ENCODE measurements around the gene USP5.
A peak's percentile ranks its signal among the peaks of the same experiment; 100 is the strongest.

USP5 gene

DNA sequence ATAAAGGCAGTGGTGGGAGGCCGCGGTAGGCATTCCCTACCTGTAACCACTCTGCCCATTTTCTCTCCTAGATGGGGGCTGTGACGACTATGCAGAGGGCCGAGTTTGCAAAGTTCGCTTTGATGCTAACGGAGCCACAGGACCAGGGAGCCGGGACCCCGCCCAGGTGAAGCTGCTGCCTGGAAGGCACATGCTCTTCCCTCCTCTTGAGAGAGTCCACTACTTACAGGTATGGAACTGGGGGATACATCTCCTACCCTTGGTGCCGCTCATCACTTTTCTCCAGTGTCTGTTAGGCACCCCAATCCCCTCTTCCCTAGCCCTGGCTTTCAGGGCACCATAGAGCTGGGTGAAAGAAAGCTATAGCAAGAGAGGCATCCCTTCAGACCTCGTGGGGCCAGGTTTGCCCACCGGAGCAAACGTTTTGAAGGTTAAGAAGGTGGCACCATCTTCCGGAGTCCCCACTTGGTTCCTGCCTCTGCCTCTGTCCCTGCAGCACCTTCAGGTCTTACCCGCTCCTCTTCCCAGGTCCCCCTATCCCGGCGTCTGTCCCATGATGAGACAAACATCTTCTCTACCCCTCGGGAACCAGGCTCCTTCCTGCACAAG lies 25.7 kb upstream of the USP5 start:
- no peak for DNase-seq

- DNase-seq = no peak
Observed at GRCh38 chr12:6826734-6827436, 25.1 kb upstream of the USP5 start.

DNA sequence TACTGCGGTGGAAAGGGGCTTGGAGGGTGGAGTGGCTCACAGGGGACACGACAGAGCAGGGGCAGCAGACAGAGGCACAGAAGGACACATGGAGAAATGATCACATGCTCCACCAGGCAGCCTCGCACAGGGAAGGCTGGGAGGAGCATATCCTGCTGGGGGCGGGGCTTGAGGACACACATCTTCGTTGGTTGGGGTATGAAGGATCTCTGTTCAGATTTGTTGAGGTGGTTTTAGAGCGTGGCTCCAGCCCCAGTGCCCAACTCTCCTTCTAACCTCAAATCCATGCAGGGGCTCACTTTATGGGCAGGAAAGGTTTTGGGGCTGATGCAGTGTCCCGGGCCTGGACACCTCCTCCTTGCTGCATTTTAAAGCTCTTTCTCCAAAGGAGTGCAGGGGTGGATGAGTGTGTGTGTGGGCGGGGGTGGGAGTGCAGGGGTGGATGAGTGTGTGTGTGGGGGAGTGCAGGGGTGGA lies 24.5 kb upstream of the USP5 start:
- DNase-seq = peak; percentile 78 to 85

DNA sequence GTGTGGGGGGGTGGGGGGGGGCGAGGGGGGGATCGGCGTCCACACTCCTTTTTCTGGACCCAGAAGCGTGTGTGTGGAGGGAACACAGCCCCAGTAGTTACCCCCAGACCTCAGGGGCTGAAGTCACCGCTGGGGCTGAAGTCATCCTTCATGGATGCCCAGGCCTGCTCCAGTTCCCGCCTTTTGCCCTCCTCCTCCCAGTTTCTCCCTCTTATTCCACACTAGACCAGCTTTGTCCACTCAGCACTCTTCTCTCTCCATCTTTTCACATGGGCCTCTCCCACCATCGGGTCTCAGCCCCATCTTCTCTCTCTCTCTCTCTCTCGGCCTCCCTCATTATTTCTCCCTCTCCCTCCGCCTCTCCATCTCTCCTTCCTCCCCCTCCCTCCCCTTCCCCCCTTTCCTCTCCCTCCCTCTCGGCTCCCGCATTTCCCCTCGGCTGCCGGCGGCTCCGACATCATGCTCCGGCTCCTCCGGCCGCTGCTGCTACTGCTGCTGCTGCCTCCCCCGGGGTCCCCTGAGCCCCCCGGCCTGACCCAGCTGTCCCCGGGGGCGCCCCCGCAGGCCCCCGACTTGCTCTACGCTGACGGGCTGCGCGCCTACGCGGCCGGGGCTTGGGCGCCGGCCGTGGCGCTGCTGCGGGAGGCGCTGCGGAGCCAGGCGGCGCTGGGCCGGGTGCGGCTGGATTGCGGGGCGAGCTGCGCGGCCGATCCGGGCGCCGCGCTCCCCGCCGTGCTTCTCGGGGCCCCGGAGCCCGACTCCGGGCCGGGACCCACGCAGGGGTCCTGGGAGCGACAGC lies 23.8 kb upstream of the USP5 start, which contains the start of gene P3H3:
P3H3 (plus strand) TSS at position 426 of the 799 bp plus-strand sequence; CDS start at position 460, 34 bp downstream.
- DNase-seq = peak in 1 of 2 experiments; percentile 29

GRCh38 chr12:6828781-6829535 lies 23.0 kb upstream of the USP5 start:
- no peak for DNase-seq

DNA sequence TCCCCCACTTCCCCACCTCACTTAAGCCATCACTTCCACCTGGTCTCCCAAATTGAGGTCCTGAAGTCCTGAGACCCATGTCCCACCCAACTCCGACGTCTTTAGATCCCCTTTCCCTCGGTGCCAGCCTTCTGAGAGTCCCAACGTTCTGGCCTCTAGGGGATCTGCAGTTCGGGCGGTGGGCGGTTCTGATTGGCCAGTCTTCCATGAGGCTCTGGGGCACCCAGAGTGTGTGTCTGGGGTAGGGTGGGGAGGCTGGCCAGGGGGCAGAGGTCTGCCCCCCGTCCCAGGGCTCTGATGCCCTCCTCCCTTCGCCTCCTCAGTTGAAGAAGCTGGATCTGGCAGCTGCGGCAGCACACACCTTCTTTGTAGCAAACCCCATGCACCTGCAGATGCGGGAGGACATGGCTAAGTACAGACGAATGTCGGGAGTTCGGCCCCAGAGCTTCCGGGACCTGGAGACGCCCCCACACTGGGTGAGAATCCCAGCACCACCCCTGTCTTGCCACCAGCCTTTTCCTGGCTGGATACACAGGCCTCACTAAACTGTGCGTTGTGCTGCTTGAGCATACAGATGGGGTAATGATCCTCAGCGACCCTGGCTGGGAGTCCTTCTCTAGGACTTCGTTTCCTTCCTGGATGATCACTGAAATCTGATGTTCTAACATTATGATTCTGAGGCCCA lies 22.3 kb upstream of the USP5 start:
- DNase-seq = no peak

DNA sequence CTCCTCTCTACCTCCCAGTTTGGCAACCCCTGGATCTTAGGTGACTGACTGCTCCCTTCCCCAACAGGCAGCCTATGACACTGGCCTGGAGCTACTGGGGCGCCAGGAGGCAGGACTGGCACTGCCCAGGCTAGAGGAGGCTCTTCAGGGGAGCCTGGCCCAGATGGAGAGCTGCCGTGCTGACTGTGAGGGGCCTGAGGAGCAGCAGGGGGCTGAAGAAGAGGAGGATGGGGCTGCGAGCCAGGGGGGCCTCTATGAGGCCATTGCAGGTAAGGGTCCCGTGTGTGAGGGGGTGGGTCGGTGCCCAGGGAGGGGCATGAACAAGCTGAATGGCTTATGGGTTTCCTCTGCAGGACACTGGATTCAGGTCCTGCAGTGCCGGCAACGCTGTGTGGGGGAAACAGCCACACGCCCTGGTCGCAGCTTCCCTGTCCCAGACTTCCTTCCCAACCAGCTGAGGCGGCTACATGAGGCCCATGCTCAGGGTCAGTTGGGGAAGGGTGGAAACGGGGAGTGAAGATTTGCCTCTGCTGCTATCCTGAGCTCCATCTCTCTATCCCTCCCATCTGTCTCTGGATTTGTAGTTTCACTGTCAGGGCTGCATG lies 21.6 kb upstream of the USP5 start:
- DNase-seq = no peak

GRCh38 chr12:6830999-6831398 lies 21.0 kb upstream of the USP5 start:
- no peak for DNase-seq

DNA sequence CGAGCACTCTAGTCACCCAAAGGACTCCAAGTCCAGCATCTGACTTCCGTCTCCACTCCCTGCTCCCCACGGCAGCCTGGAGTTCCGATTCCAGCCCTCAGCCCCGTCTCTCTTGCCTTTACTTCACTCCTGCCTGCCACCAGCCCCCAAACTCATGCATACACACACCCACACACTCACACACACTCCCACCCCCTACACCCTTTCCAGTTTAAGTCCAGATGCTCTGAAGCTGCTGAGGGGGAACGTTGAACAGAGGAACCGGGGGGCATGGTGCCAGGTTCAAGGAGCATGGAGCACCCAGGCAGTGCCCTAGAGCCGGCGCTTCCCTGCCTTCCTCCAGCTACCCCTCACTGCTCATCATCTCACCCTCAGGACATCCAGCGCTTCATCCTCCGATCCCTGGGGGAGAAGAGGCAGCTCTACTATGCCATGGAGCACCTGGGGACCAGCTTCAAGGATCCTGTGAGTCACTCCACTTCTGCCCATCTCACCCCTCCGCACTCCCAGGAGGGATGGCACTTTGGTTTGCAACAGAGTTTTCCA lies 20.4 kb upstream of the USP5 start:
- DNase-seq = no peak

DNA sequence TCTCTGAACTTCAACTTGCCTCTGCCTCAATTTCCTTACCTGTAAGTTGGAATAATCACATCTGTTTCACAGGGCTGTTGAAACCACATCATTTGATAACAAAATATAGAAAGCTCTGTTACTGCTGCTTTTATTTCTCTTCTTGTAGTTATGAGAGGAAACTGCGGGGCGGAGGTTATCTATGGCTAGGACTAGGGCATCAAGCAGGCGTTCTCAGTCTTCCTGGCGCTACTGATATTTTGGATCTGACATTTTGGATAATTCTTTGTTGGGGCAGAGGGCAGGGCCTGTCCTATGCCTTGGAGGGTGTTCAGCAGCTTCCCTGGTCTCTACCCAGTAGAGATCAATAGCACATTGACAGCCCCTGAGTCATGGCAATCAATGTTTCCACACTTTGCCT lies 19.8 kb upstream of the USP5 start:
- DNase-seq = no peak

- no peak for DNase-seq
Observed at GRCh38 chr12:6833189-6833890, 18.6 kb upstream of the USP5 start.

DNA sequence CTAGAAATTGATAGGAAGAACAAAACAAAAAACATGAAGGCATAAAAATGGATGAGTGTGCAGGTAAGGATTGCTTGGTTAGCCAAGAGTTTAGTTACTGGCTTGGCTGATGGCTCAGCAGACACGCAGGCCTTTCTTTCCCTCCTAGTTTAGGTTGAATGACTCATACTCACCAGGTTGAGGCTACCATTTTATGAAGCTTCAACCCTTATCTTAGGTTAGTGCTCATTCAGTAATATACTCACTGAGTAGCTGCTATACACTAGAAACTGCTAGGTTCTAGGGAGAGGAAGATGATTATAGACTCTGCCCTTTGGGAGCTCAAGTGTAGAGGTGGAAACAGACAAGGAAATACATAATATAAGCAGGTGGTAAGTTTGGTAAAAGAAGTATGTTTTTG lies 17.7 kb upstream of the USP5 start:
- DNase-seq = no peak

GRCh38 chr12:6834873-6835272 lies 17.1 kb upstream of the USP5 start:
- DNase-seq = no peak

GRCh38 chr12:6836851-6837250 lies 15.1 kb upstream of the USP5 start:
- no peak for DNase-seq

GRCh38 chr12:6837370-6838060 lies 14.4 kb upstream of the USP5 start:
- no peak for DNase-seq

DNA sequence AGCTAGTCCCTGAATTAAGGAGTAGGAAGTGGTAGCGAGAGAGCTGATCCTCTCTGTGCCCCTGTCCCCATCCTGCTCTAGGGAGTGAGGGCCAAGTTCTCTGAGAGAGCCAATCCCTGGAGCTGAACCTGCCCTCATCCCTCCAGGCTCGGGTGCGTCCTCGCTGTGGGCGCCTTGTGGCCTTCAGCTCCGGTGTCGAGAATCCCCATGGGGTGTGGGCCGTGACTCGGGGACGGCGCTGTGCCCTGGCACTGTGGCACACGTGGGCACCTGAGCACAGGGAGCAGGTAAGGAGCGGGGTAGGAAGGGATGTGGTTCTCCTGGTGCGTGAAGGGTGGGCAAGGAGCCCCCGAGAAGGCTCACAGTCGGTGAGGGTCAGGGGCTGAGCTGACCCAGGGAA lies 13.1 kb upstream of the USP5 start:
- no peak for DNase-seq

DNA sequence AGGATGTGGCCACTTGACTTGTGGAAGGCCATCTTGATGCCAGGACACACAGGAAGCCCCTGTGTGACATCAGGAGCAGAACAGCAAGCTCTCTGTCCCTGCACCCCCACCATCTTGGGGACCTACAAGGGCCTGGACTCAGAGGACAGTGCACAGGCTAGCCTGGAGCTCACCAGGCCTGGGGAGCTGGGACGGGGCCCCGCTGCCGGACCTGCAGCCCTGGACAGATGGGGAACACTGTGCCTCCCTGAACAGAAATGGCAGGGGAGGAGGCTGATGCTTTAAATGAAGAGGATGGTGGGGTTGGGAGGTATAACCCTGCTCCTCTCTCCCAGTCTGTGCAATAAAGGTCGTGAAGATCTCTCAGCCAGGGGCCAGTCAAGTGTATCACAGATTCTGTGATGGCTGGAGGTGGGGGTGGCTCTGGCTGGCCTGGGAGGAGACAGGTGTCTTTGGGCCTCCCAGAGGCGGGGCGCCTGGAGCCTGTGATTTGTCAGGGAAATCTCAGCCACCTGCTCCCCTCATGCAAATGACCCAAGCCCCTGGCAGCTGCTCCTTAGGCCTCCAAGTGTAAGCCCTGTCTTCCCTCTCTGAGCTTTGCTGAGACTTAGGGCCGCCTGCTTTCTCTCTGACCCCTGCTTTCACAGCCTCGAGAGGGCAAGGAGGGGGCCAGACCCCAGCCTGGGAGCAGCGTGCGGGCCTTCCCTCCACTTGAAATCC lies 12.3 kb upstream of the USP5 start:
- DNase-seq = peak; percentile 54 to 80

- no peak for DNase-seq
Observed at GRCh38 chr12:6840330-6840729, 11.6 kb upstream of the USP5 start.

DNA sequence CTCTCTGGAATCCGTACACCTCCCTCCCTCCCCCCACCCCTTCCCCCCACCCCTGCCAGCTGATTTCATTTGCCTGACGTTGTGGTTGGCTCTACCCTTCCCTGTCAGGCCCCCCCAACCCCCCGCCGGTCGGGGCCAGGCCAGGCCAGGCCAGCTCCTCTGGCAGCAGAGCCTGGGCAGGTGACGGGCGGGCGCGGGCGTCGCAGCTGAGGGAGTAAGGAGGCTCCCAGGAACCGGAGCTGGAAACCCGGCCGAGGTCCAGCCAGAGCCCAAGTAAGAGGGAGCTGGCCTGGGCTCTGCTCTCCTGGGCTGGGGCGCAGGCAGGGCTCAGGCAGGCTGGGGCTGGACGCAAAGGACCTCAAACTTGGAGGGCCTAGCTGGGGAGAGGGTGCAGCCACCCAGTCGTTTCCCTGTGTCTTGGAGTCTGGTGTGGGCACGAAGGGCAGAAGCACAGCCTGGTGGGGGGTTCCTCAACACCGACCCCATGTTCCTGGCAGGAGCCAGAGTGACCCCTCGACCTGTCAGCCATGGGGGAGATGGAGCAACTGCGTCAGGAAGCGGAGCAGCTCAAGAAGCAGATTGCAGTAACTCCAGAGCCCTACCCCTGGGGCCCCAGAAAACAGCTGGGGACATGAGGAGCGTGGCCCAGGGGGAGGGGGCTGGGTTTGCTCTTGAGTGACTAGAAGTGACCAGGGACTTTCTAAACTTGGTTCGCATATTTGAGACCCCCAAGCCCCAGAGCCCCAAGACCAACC lies 11.0 kb upstream of the USP5 start, which contains the start of gene GNB3:
GNB3 (plus strand) TSS at position 165 of the 755 bp plus-strand sequence; CDS start at position 528, 363 bp downstream.
- no peak for DNase-seq
